Lower lobe of right lung (tissue), 2 donors: Measurements from ENCODE around the gene THOC3. TPM values are rescaled to one million over a fixed set of nuclear protein-coding genes. Genes with fewer than 3 reads are reported as not detected.
"Not testable (repeated sequence)": the region's sequence is repeated elsewhere in the genome, so short reads cannot be mapped to it uniquely, and the experiment has no call there.

Source experiments
- ATAC-seq, 2 donors: fragments of 200-7000 bp; cut with Tn5 transposase; one replicate each; pipeline ENCODE4 v1.9.1; 2020 to 2022; ENCODE audit warnings: mild to moderate bottlenecking in 2 of 2, moderate library complexity in 2 of 2
- DNase-seq: peaks from one replicate; pipeline ENCODE4 v3.0.0-alpha.2; 2020
- H3K27ac ChIP-seq: fragments of 200-600 bp; one replicate; pipeline ENCODE4 v1.8.0; 2022
- H3K27me3 ChIP-seq: fragments of 200-600 bp; one replicate; pipeline ENCODE4 v1.8.0; 2022; ENCODE audit warnings: low read depth
- H3K36me3 ChIP-seq: fragments of 200-600 bp; one replicate; pipeline ENCODE4 v1.8.0; 2022; ENCODE audit warnings: mild to moderate bottlenecking
- H3K4me1 ChIP-seq: fragments of 200-600 bp; one replicate; pipeline ENCODE4 v1.8.0; 2022
- H3K4me3 ChIP-seq: fragments of 200-600 bp; one replicate; pipeline ENCODE4 v1.8.0; 2022; ENCODE audit warnings: mild to moderate bottlenecking
- H3K9me3 ChIP-seq: fragments of 200-600 bp; one replicate; pipeline ENCODE4 v1.8.0; 2022
- intact Hi-C: fragments of 100-400 bp; cut with DNase I; formaldehyde crosslinking; loops from one replicate; pipeline ENCODE4 v1.11.0; 2022
- total RNA-seq: library from RNA; stranded (reverse); fragmentation: NEBNext Ultra II Directional; extraction: Animal tissue kit (Norgen Biotek cat#: 25700); gene quantifications from one replicate; pipeline ENCODE4 v1.2.1, GENCODE V29; 2021
- donor health status: DM: no; HTN: yes; CAD: no; lungs with severe emphysema.

Gene THOC3
- total RNA-seq, 1 donor from 2014 or later, result 21.6 TPM

GRCh38 chr5:175960228-175960627 lies 7.9 kb downstream of the THOC3 start:
- H3K4me1 ChIP-seq, H3K27ac ChIP-seq, DNase-seq, ATAC-seq, intact Hi-C loops, H3K9me3 ChIP-seq, H3K36me3 ChIP-seq, H3K4me3 ChIP-seq, H3K27me3 ChIP-seq: not testable (repeated sequence)

- H3K9me3 ChIP-seq, DNase-seq, H3K4me1 ChIP-seq, H3K36me3 ChIP-seq, intact Hi-C loops, H3K27me3 ChIP-seq, H3K4me3 ChIP-seq, H3K27ac ChIP-seq, ATAC-seq: not testable (repeated sequence)
Measured at GRCh38 chr5:175958515-175958914, 9.6 kb downstream of the THOC3 start.

- H3K27ac ChIP-seq, DNase-seq, H3K9me3 ChIP-seq, H3K4me1 ChIP-seq, H3K4me3 ChIP-seq, ATAC-seq, H3K36me3 ChIP-seq, intact Hi-C loops, H3K27me3 ChIP-seq: not testable (repeated sequence)
Measured at GRCh38 chr5:175954107-175954506, 14.0 kb downstream of the THOC3 start.

- H3K9me3 ChIP-seq, H3K36me3 ChIP-seq, intact Hi-C loops, H3K27ac ChIP-seq, DNase-seq, H3K4me3 ChIP-seq, ATAC-seq, H3K27me3 ChIP-seq, H3K4me1 ChIP-seq: not testable (repeated sequence)
Measured at GRCh38 chr5:175952810-175953209, 15.3 kb downstream of the THOC3 start.

- ATAC-seq, result peak; percentile 82 to 85
- H3K9me3 ChIP-seq, H3K4me3 ChIP-seq, H3K36me3 ChIP-seq, H3K4me1 ChIP-seq, DNase-seq, H3K27ac ChIP-seq, H3K27me3 ChIP-seq, intact Hi-C loops: not testable (repeated sequence)
Measured at GRCh38 chr5:175951339-175951969, 16.7 kb downstream of the THOC3 start.

GRCh38 chr5:175948329-175949108 lies 19.6 kb downstream of the THOC3 start:
- intact Hi-C loops, result not testable (repeated sequence)

GRCh38 chr5:175943253-175943652 lies 24.9 kb downstream of the THOC3 start:
- peak in 1 of 2 donors; percentile 25 for ATAC-seq
- intact Hi-C loops, H3K4me3 ChIP-seq, H3K4me1 ChIP-seq, DNase-seq, H3K9me3 ChIP-seq, H3K27me3 ChIP-seq, H3K27ac ChIP-seq, H3K36me3 ChIP-seq: not testable (repeated sequence)

More at GRCh38 chr5:175948329-175949108, 19.6 kb downstream of the THOC3 start:
- not testable (repeated sequence) for H3K27me3 ChIP-seq, H3K4me3 ChIP-seq, ATAC-seq, H3K27ac ChIP-seq, H3K36me3 ChIP-seq, H3K9me3 ChIP-seq, H3K4me1 ChIP-seq, DNase-seq

- H3K27me3 ChIP-seq, H3K36me3 ChIP-seq, H3K27ac ChIP-seq, H3K4me3 ChIP-seq, H3K9me3 ChIP-seq, H3K4me1 ChIP-seq, ATAC-seq, DNase-seq, intact Hi-C loops: not testable (repeated sequence)
Measured at GRCh38 chr5:175940632-175941031, 27.5 kb downstream of the THOC3 start.

- ATAC-seq, H3K4me1 ChIP-seq, H3K27ac ChIP-seq, intact Hi-C loops, H3K27me3 ChIP-seq, H3K36me3 ChIP-seq, DNase-seq, H3K9me3 ChIP-seq, H3K4me3 ChIP-seq: not testable (repeated sequence)
Measured at GRCh38 chr5:175938489-175938888, 29.6 kb downstream of the THOC3 start.

- H3K27me3 ChIP-seq, ATAC-seq, DNase-seq, H3K9me3 ChIP-seq, intact Hi-C loops, H3K4me3 ChIP-seq, H3K36me3 ChIP-seq, H3K27ac ChIP-seq, H3K4me1 ChIP-seq: not testable (repeated sequence)
Measured at GRCh38 chr5:175928752-175929151, 39.4 kb downstream of the THOC3 start.

GRCh38 chr5:175925106-175925505 lies 43.0 kb downstream of the THOC3 start:
- H3K4me1 ChIP-seq, H3K9me3 ChIP-seq, H3K27ac ChIP-seq, intact Hi-C loops, H3K4me3 ChIP-seq, DNase-seq, H3K36me3 ChIP-seq, H3K27me3 ChIP-seq, ATAC-seq: not testable (repeated sequence)
